Effector memory CD8-positive, alpha-beta T cell (primary cell): ENCODE results near the gene FASLG.
"Not testable (repeated sequence)": the region's sequence is repeated elsewhere in the genome, so short reads cannot be mapped to it uniquely, and the experiment has no call there.

Experiments
- ATAC-seq: fragments of 150-1000 bp; cut with Tn5 transposase; replicated peaks from 2 replicates; pipeline ENCODE4 v1.10.0; 2021; ENCODE audit warnings: mild to moderate bottlenecking, moderate library complexity
- DNase-seq, 3 experiments: peaks; one replicate each; pipeline ENCODE4 v3.0.0; 2021
- H3K27ac Mint-ChIP-seq, 2 donors: one replicate each; pipeline ENCODE4 v1.8.0; 2022; ENCODE audit warnings: mild to moderate bottlenecking in 2 of 2, mixed read lengths in 2 of 2, moderate library complexity in 2 of 2
- H3K27me3 Mint-ChIP-seq, 2 donors: one replicate each; pipeline ENCODE4 v1.8.0; 2022; ENCODE audit warnings: mixed read lengths in 2 of 2
- H3K36me3 Mint-ChIP-seq: one replicate; pipeline ENCODE4 v1.8.0; 2022; ENCODE audit warnings: mild to moderate bottlenecking, moderate library complexity, mixed read lengths; ENCODE audit not compliant: insufficient read depth
- H3K4me1 Mint-ChIP-seq, 2 donors: one replicate each; pipeline ENCODE4 v1.8.0; 2022; ENCODE audit warnings: low read depth in 2 of 2, mixed read lengths in 2 of 2
- H3K4me3 Mint-ChIP-seq, 2 donors: one replicate each; pipeline ENCODE4 v1.8.0; 2022; ENCODE audit warnings: mild to moderate bottlenecking in 2 of 2, mixed read lengths in 2 of 2, moderate library complexity in 2 of 2
- H3K9me3 Mint-ChIP-seq, 2 donors: one replicate each; pipeline ENCODE4 v1.8.0; 2022; ENCODE audit warnings: mixed read lengths in 2 of 2

The FASLG gene

GRCh38 chr1:172674831-172675613 lies 16.1 kb downstream of the FASLG start:
- DNase-seq (no peak), ATAC-seq (peak; percentile 63)
- H3K4me3 Mint-ChIP-seq, result peak overlapping the region; percentile 61 to 72
- H3K9me3 Mint-ChIP-seq, result no peaks in the 10 kb centered on the region
- peak overlapping the region; percentile 82 to 88 for H3K27ac Mint-ChIP-seq
- H3K27me3 Mint-ChIP-seq, result no peaks in the 10 kb centered on the region
- H3K36me3 Mint-ChIP-seq, result peaks cover 12% of the 10 kb centered on the region
- H3K4me1 Mint-ChIP-seq, result peaks cover 67 to 84% of the 10 kb centered on the region in 2 donors

DNA sequence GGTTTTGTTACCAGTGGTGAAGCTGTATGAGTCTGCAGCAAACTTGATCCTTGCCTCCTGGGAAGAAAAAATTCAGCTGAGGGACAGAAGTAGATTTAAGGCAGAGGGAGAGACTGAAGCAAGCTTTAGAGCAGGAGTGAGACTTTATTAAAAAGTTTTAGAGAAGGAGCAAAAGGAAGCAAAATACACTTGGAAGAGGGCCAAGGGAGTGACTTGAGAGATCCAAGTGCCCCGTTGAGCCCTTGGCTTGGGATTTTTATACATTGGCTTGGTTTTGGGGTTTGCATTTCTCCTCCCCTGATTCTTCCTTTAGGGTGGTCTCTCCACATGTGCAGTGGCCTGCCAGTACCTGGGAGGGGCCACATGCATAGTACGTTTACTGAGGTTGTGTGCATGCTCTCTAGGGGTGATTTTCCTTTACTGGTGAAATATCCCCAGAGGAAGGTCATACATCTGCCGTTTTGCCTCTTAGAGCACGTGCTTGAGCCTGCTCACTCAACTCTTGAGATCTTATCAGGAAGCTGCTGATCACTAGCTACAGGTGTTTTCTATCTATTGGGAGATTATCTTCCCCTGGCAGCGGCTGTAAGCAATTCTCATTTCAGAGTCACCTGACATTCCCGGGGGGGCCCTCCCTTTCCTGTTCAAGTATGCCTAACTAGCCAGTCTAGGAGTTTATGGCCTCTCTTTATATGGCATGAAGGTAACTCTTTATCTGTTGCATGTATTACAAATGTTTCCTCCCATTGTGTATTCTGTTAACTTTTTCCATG lies 20.3 kb downstream of the FASLG start:
- DNase-seq, result no peak
- H3K36me3 Mint-ChIP-seq, result peaks cover 6% of the 10 kb centered on the region
- ATAC-seq, result no peak
- peak overlapping the region; percentile 64 to 73 for H3K27ac Mint-ChIP-seq
- peaks cover 63 to 83% of the 10 kb centered on the region in 2 donors for H3K4me1 Mint-ChIP-seq
- H3K4me3 Mint-ChIP-seq, result peak overlapping the region; percentile 6 to 31
- H3K9me3 Mint-ChIP-seq, result no peaks in the 10 kb centered on the region
- H3K27me3 Mint-ChIP-seq, result no peaks in the 10 kb centered on the region

DNA sequence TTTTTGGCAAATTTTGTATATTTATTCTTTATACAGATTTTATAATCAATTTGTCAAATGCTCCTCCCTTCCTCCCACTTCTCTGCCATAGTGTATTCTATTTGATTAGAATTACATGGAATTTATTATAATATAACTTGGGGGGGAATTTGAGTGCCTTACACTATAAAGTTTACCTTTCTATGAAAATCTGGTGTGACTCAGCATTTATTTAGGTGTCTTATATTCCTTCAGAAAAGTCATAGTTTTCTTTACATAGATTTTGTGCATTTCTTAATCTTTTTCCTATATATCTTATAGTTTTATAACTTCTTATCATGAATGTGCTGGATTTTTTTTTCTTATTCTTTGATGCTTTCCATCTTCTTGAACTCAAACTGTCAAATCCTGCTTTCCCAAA lies 21.3 kb downstream of the FASLG start:
- H3K36me3 Mint-ChIP-seq, result peaks cover 5% of the 10 kb centered on the region
- no peaks in the 10 kb centered on the region for H3K27me3 Mint-ChIP-seq
- peak overlapping the region in 1 of 2 donors; percentile 17 for H3K27ac Mint-ChIP-seq
- peaks cover 57 to 80% of the 10 kb centered on the region in 2 donors for H3K4me1 Mint-ChIP-seq
- H3K4me3 Mint-ChIP-seq, result peak overlapping the region in 1 of 2 donors; percentile 18
- ATAC-seq (no peak), DNase-seq (no peak)
- H3K9me3 Mint-ChIP-seq, result no peaks in the 10 kb centered on the region

GRCh38 chr1:172680733-172681275 lies 21.9 kb downstream of the FASLG start:
- no peaks in the 10 kb centered on the region for H3K27me3 Mint-ChIP-seq
- H3K4me3 Mint-ChIP-seq, result peak overlapping the region in 1 of 2 donors; percentile 18
- H3K4me1 Mint-ChIP-seq, result peaks cover 52 to 74% of the 10 kb centered on the region in 2 donors
- peaks cover 3% of the 10 kb centered on the region for H3K36me3 Mint-ChIP-seq
- ATAC-seq (no peak), DNase-seq (no peak)
- no peaks in the 10 kb centered on the region for H3K9me3 Mint-ChIP-seq
- H3K27ac Mint-ChIP-seq, result peak overlapping the region in 1 of 2 donors; percentile 17

- Mint-ChIP-seq H3K4me3 (peak overlapping the region; percentile 46 to 62), H3K36me3 (no peaks in the 10 kb centered on the region), H3K27ac (peak overlapping the region in 1 of 2 donors; percentile 69), H3K9me3 (no peaks in the 10 kb centered on the region), H3K4me1 (peaks cover 40 to 64% of the 10 kb centered on the region in 2 donors), H3K27me3 (no peaks in the 10 kb centered on the region)
- ATAC-seq (peak; percentile 88), DNase-seq (no peak)
Observed at GRCh38 chr1:172682812-172683211, 23.9 kb downstream of the FASLG start.

DNA sequence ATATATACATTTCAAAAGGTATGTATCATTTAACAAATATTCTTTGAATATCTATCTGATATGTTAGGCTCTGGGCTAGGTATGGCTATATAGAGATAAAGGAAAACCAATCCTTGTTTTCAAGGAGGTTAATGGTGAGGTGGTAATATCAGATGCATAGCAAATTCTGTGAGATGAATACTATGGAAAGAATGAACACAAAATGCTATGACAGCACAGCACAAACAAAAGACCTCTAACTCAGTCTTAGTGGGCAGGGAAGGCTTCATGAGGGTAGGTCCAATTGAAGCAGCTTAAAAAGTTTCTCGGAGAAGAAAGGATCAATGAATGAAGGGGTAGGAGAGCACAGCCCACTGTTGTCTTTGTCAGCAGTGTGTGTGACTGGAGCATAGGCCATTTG lies 27.2 kb downstream of the FASLG start:
- Mint-ChIP-seq H3K27me3 (no peaks in the 10 kb centered on the region), H3K36me3 (no peaks in the 10 kb centered on the region), H3K9me3 (no peaks in the 10 kb centered on the region), H3K4me1 (peaks cover 35 to 44% of the 10 kb centered on the region in 2 donors), H3K4me3 (no peak overlapping the region), H3K27ac (peak overlapping the region in 1 of 2 donors; percentile 58)
- no peak for ATAC-seq
- DNase-seq, result no peak

DNA sequence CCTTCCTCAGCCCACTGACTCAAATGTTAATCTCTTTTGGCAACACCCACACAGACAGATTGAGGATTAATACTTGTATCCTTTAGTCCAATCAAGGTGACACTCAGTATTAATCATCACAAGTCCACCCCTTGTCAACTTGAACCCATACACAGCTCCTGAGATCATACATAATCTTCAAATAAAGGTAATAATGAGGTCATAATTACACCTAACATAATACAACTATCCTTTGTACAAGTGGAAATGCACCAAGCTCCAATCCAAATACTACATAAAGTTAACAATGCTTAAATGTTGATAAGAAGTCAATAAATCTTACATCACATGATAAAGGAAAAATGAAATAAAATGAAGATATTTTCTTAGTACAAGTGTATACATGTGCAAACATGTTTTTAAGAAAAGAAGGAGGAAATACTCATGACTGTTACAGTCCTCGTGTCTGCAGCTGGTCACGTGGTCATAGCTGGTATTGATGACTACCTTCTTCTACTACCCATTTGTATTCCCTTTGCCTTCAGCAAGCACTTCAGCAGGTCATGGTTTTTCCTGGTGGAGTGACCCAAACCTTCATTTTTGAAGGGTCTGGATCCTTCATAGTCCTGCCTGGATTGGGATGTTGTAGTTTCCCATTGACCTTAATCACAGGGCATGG lies 29.7 kb downstream of the FASLG start:
- H3K36me3 Mint-ChIP-seq, H3K27ac Mint-ChIP-seq, H3K4me3 Mint-ChIP-seq, ATAC-seq, H3K9me3 Mint-ChIP-seq, H3K27me3 Mint-ChIP-seq, DNase-seq: not testable (repeated sequence)
- H3K4me1 Mint-ChIP-seq, result peaks cover 19 to 27% of the 10 kb centered on the region in 2 donors

DNA sequence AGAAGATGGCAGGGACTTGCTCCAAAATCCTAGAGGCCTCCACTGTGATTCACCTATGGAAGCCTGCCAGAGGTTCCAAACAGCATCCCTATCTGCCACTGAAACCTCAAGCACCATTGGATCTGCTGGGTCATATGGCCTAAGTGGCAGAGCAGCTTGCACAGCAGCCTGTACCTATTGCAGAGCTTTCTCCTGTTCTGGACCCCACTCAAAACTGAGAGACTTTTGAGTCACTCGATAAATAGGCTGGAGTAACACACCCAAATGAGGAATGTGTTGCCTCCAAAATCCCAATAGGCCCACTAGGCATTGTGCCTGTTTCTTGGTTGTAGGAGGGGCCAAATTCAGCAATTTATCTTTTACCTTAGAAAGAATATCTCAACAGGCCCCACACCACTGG lies 32.0 kb downstream of the FASLG start:
- peaks cover 19 to 28% of the 10 kb centered on the region in 2 donors for H3K4me1 Mint-ChIP-seq
- ATAC-seq, H3K4me3 Mint-ChIP-seq, H3K36me3 Mint-ChIP-seq, H3K27ac Mint-ChIP-seq, H3K9me3 Mint-ChIP-seq, H3K27me3 Mint-ChIP-seq, DNase-seq: not testable (repeated sequence)

- ATAC-seq (peak; percentile 50), DNase-seq (no peak)
- peak overlapping the region; percentile 61 to 76 for H3K4me3 Mint-ChIP-seq
- peaks cover 9% of the 10 kb centered on the region for H3K36me3 Mint-ChIP-seq
- peaks cover 0 to 6% of the 10 kb centered on the region in 2 donors for H3K9me3 Mint-ChIP-seq
- H3K27ac Mint-ChIP-seq, result peak overlapping the region in 1 of 2 donors; percentile 89
- H3K4me1 Mint-ChIP-seq, result peaks cover 44 to 60% of the 10 kb centered on the region in 2 donors
- no peaks in the 10 kb centered on the region for H3K27me3 Mint-ChIP-seq
Observed at GRCh38 chr1:172697534-172698002, 38.7 kb downstream of the FASLG start.

- DNase-seq, result no peak
- H3K4me1 Mint-ChIP-seq, result peaks cover 44 to 58% of the 10 kb centered on the region in 2 donors
- peaks cover 9% of the 10 kb centered on the region for H3K36me3 Mint-ChIP-seq
- no peak for ATAC-seq
- peak overlapping the region in 1 of 2 donors; percentile 89 for H3K27ac Mint-ChIP-seq
- peaks cover 0 to 6% of the 10 kb centered on the region in 2 donors for H3K9me3 Mint-ChIP-seq
- no peaks in the 10 kb centered on the region for H3K27me3 Mint-ChIP-seq
- H3K4me3 Mint-ChIP-seq, result peak overlapping the region; percentile 61 to 76
Observed at GRCh38 chr1:172698224-172698623, 39.3 kb downstream of the FASLG start.

- H3K4me1 Mint-ChIP-seq, result peaks cover 44 to 52% of the 10 kb centered on the region in 2 donors
- ATAC-seq (peak; percentile 91), DNase-seq (peak; percentile 68 to 73 (median 72))
- peaks cover 9% of the 10 kb centered on the region for H3K36me3 Mint-ChIP-seq
- H3K27ac Mint-ChIP-seq, result peak overlapping the region in 1 of 2 donors; percentile 89
- peak overlapping the region; percentile 52 to 76 for H3K4me3 Mint-ChIP-seq
- H3K9me3 Mint-ChIP-seq, result peaks cover 0 to 6% of the 10 kb centered on the region in 2 donors
- no peaks in the 10 kb centered on the region for H3K27me3 Mint-ChIP-seq
Observed at GRCh38 chr1:172699111-172699510, 40.2 kb downstream of the FASLG start.

- Mint-ChIP-seq H3K36me3 (peaks cover 9% of the 10 kb centered on the region), H3K4me3 (peak overlapping the region; percentile 52 to 76), H3K27ac (peak overlapping the region in 1 of 2 donors; percentile 89), H3K27me3 (no peaks in the 10 kb centered on the region), H3K4me1 (peaks cover 47 to 52% of the 10 kb centered on the region in 2 donors), H3K9me3 (peaks cover 0 to 6% of the 10 kb centered on the region in 2 donors)
- ATAC-seq, result no peak
- DNase-seq, result no peak
Observed at GRCh38 chr1:172699695-172700227, 40.9 kb downstream of the FASLG start.
